AG10803 (cell line): Measurements from ENCODE around the gene ZNF366.

Source experiments
- DNase-seq: peaks from one replicate; pipeline ENCODE4 v3.0.0; 2010; ENCODE audit warnings: low read depth
- H3K4me3 ChIP-seq: 2 replicates; pipeline ENCODE4 v1.5.1; 2011; ENCODE audit warnings: mild to moderate bottlenecking, low read length, control low read depth
- CTCF ChIP-seq: conservative IDR thresholded peaks from 2 replicates; pipeline ENCODE4 v1.5.1; 2011; ENCODE audit warnings: mild to moderate bottlenecking, low read length, control low read depth, inconsistent platforms

ZNF366 gene

GRCh38 chr5:72459913-72460312 is 47.3 kb downstream of the ZNF366 start:
- no peak for TF ChIP-seq CTCF

GRCh38 chr5:72459089-72459661 is 48.0 kb downstream of the ZNF366 start:
- TF ChIP-seq CTCF = no peak
- DNase-seq = no peak
- H3K4me3 ChIP-seq = no peak overlapping the region

More at GRCh38 chr5:72459913-72460312, 47.3 kb downstream of the ZNF366 start:
- H3K4me3 ChIP-seq = no peak overlapping the region
- DNase-seq = no peak

GRCh38 chr5:72458407-72458806 is 48.8 kb downstream of the ZNF366 start:
- no peak overlapping the region for H3K4me3 ChIP-seq
- DNase-seq = no peak

GRCh38 chr5:72457491-72457890 is 49.7 kb downstream of the ZNF366 start:
- no peak for TF ChIP-seq CTCF
- H3K4me3 ChIP-seq = no peak overlapping the region
- no peak for DNase-seq

More at GRCh38 chr5:72458407-72458806, 48.8 kb downstream of the ZNF366 start:
- TF ChIP-seq CTCF = no peak

GRCh38 chr5:72456391-72457074 is 50.7 kb downstream of the ZNF366 start:
- no peak overlapping the region for H3K4me3 ChIP-seq
- no peak for DNase-seq
- no peak for TF ChIP-seq CTCF

GRCh38 chr5:72455476-72455875 is 51.7 kb downstream of the ZNF366 start:
- TF ChIP-seq CTCF = no peak
- DNase-seq = peak; percentile 42
- no peak overlapping the region for H3K4me3 ChIP-seq

GRCh38 chr5:72454996-72455395 is 52.2 kb downstream of the ZNF366 start:
- TF ChIP-seq CTCF = no peak
- no peak for DNase-seq
- H3K4me3 ChIP-seq = no peak overlapping the region
